HepG2 (cell line): ENCODE results near the gene CDKN2AIP.

ENCODE experiments used
- CHD2 ChIP-seq: IDR thresholded peaks from 2 replicates; pipeline ENCODE4 v1.6.1; 2011; ENCODE audit warnings: low read depth, low read length, improper control_type of control experiment
- HNRNPL ChIP-seq: fragments of 200-400 bp; formaldehyde crosslinking; IDR thresholded peaks from 2 replicates; pipeline ENCODE4 v1.6.1; 2017; ENCODE audit warnings: mild to moderate bottlenecking, low read depth, low read length
- RARA ChIP-seq: IDR thresholded peaks from 2 replicates; pipeline ENCODE4 v1.6.1; 2016; ENCODE audit warnings: missing genetic modification reagents, missing compliant biosample characterization
- ZBTB21 ChIP-seq: sonication (generic); formaldehyde crosslinking; IDR thresholded peaks from 2 replicates; pipeline ENCODE4 v1.4.0; 2020; ENCODE audit warnings: missing genetic modification reagents
- ZNF121 ChIP-seq: sonication (generic); formaldehyde crosslinking; IDR thresholded peaks from 2 replicates; pipeline ENCODE4 v1.5.0; 2020; ENCODE audit warnings: mild to moderate bottlenecking, missing genetic modification reagents
- ZNF629 ChIP-seq: sonication (generic); formaldehyde crosslinking; conservative IDR thresholded peaks from 2 replicates; pipeline ENCODE4 v1.5.0; 2020; ENCODE audit warnings: missing genetic modification reagents

DNA sequence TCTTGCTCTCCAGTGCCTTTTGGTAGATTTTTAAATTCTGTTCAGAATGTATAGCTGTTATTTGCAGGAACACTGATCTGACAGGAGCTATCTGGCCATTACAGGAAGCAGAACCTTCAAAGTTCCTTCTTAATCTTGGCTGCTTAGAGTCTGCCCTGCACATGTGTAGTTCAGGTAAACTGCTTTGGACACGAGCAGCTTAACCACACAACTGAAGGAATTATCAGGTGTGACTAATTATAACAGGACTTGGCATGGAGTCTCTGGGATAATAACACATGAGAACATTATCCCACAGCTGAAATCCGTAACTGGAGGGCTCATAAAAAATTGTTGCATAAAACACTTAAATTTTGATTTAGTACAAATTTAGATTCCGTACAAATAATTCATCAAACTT is 48.8 kb downstream of the CDKN2AIP start:
- TF ChIP-seq ZNF629 (CRISPR knock-in tag), result no peak
- TF ChIP-seq ZBTB21 (CRISPR knock-in tag), result no peak
- TF ChIP-seq RARA (CRISPR knock-in tag), result no peak
- no peak for TF ChIP-seq ZNF121 (CRISPR knock-in tag)
- TF ChIP-seq CHD2, result no peak
- no peak for TF ChIP-seq HNRNPL
